Astrocyte (in vitro differentiated cells and primary cell): Measurements from ENCODE around the gene KIF1A. TPM values are rescaled to one million over a fixed set of nuclear protein-coding genes. Genes with fewer than 3 reads are reported as not detected.

ENCODE experiments used
- DNase-seq: peaks from one replicate; pipeline ENCODE4 v3.0.0-alpha.2; 2010; ENCODE audit warnings: low read depth
- FAIRE-seq: peaks from 2 replicates; lab custom pipeline; 2011; peaks lifted over from hg19 to GRCh38; lab: Jason Lieb, UNC
- H2AFZ ChIP-seq: 2 replicates; pipeline ENCODE4 v1.6.0; 2012; ENCODE audit warnings: low read depth, low read length, inconsistent platforms
- H3K27ac ChIP-seq: 2 replicates; pipeline ENCODE4 v1.5.1; 2011; ENCODE audit warnings: low read depth, low read length, inconsistent platforms
- H3K27me3 ChIP-seq: 2 replicates; pipeline ENCODE4 v1.6.0; 2011; ENCODE audit warnings: low read length, inconsistent platforms; ENCODE audit not compliant: insufficient read depth
- H3K36me3 ChIP-seq: 2 replicates; pipeline ENCODE4 v1.5.1; 2011; ENCODE audit warnings: low read length, inconsistent platforms; ENCODE audit not compliant: insufficient read depth
- H3K4me1 ChIP-seq: 2 replicates; pipeline ENCODE4 v1.5.1; 2011; ENCODE audit warnings: low read length, inconsistent platforms; ENCODE audit not compliant: insufficient read depth
- H3K4me2 ChIP-seq: 2 replicates; pipeline ENCODE4 v1.6.0; 2012; ENCODE audit warnings: low read length, inconsistent platforms
- H3K4me3 ChIP-seq: 2 replicates; pipeline ENCODE4 v1.5.1; 2011; ENCODE audit warnings: low read depth, mild to moderate bottlenecking, low read length, inconsistent platforms; ENCODE audit not compliant: insufficient read depth
- H3K79me2 ChIP-seq: 2 replicates; pipeline ENCODE4 v1.6.0; 2012; ENCODE audit warnings: mild to moderate bottlenecking, low read length, inconsistent platforms; ENCODE audit not compliant: insufficient read depth
- H3K9ac ChIP-seq: 2 replicates; pipeline ENCODE4 v1.6.0; 2012; ENCODE audit warnings: mild to moderate bottlenecking, low read length, inconsistent platforms
- H3K9me3 ChIP-seq: 2 replicates; pipeline ENCODE4 v1.5.1; 2012; ENCODE audit warnings: low read depth, mild to moderate bottlenecking, low read length, inconsistent platforms; ENCODE audit not compliant: insufficient read depth
- H4K20me1 ChIP-seq: 2 replicates; pipeline ENCODE4 v1.6.0; 2012; ENCODE audit warnings: low read length, inconsistent platforms; ENCODE audit not compliant: insufficient read depth
- H3K27ac Mint-ChIP-seq: one replicate; pipeline ENCODE4 v1.8.0; 2021; ENCODE audit warnings: mild to moderate bottlenecking, mixed read lengths; ENCODE audit not compliant: unreplicated experiment
- H3K27me3 Mint-ChIP-seq: one replicate; pipeline ENCODE4 v1.8.0; 2021; ENCODE audit warnings: low read depth, mixed read lengths; ENCODE audit not compliant: unreplicated experiment
- H3K36me3 Mint-ChIP-seq: one replicate; pipeline ENCODE4 v1.8.0; 2021; ENCODE audit warnings: low read depth, mixed read lengths; ENCODE audit not compliant: unreplicated experiment
- H3K4me1 Mint-ChIP-seq: one replicate; pipeline ENCODE4 v1.8.0; 2021; ENCODE audit warnings: low read depth, mixed read lengths; ENCODE audit not compliant: unreplicated experiment
- H3K4me3 Mint-ChIP-seq: one replicate; pipeline ENCODE4 v1.8.0; 2021; ENCODE audit warnings: mild to moderate bottlenecking, moderate library complexity, mixed read lengths; ENCODE audit not compliant: unreplicated experiment
- H3K9me3 Mint-ChIP-seq: one replicate; pipeline ENCODE4 v1.8.0; 2021; ENCODE audit warnings: mild to moderate bottlenecking, mixed read lengths; ENCODE audit not compliant: unreplicated experiment
- EZH2 ChIP-seq: IDR thresholded peaks from 2 replicates; pipeline ENCODE4 v1.6.1; 2012; ENCODE audit warnings: mild to moderate bottlenecking, low read length, inconsistent platforms; ENCODE audit not compliant: insufficient read depth
- total RNA-seq: library from RNA; stranded (reverse); gene quantifications from 2 replicates; pipeline ENCODE4 v1.2.1, GENCODE V29; 2021
- TF ChIP-seq, protein P1 (sequence below): IDR thresholded peaks from 2 replicates; pipeline ENCODE4 v1.5.1; 2011; ENCODE audit warnings: low read depth, mild to moderate bottlenecking, inconsistent platforms, low read length, moderate library complexity; ENCODE audit not compliant: insufficient read depth

The KIF1A gene
- total RNA-seq, 1 donor from 2014 or later: 51.2 TPM

DNA sequence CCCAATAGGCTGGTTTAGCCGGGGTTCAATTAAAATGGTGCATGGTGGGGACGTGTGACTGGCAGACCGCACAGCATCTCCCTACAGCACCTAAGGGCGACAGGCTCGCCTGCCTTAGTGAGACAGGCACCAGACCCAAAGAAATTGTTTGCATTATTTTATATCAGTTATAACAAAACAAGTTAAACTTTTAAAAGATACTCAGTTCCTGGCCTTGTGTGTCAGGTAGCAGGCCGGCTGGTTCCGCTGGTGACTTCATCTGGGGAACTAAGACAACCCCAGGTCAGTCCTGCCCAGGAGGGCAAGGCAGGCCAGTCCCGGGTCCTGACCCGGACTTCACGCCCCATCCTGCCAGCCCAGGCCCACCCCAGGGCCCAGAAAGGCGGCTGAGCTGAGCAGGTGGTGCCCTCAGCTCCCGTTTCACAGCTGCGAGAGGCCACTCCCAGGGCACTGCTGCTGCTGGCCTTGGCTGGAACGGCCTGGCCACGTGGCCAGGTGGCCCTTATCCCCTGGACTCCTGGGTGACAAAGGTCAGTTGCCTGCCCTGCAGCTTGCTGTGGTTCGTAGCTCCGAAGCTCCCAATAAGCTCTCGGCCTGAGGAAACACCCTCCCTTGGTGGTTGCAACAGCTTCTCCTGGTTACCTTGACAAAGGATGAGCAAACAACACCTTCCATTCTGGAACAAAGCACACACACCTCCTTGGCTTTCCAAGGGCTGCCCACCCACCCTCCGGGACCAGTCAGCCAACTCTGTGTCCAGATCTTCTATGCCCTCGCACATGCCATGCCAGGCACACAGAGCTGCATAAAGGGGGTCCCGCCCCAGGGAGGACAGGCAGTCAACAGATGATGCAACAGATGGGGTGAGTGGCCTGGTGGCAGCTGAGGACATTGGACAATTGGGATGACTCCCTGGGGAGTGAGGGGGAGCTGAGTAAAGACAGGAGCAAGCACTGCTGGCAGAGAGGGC is 37.3 kb upstream of the KIF1A start:
- Histone ChIP-seq H3K4me2 (no peak overlapping the region), H3K79me2 (no peaks in the 10 kb centered on the region), H3K9me3 (peaks cover 7% of the 10 kb centered on the region), H3K36me3 (no peaks in the 10 kb centered on the region), H3K9ac (no peak overlapping the region), H3K27me3 (peaks cover 16% of the 10 kb centered on the region), H4K20me1 (no peaks in the 10 kb centered on the region), H3K4me1 (no peaks in the 10 kb centered on the region), H3K4me3 (no peak overlapping the region), H3K27ac (no peak overlapping the region), H2AFZ (no peak overlapping the region)
- H3K4me3 Mint-ChIP-seq: no peak overlapping the region
- H3K9me3 Mint-ChIP-seq: peaks cover 21% of the 10 kb centered on the region
- H3K27me3 Mint-ChIP-seq: peaks cover 36% of the 10 kb centered on the region
- peaks cover 6% of the 10 kb centered on the region for H3K36me3 Mint-ChIP-seq
- DNase-seq: no peak
- H3K4me1 Mint-ChIP-seq: no peaks in the 10 kb centered on the region
- H3K27ac Mint-ChIP-seq: no peak overlapping the region
- TF ChIP-seq EZH2: no peak
- TF ChIP-seq, protein P1, sequence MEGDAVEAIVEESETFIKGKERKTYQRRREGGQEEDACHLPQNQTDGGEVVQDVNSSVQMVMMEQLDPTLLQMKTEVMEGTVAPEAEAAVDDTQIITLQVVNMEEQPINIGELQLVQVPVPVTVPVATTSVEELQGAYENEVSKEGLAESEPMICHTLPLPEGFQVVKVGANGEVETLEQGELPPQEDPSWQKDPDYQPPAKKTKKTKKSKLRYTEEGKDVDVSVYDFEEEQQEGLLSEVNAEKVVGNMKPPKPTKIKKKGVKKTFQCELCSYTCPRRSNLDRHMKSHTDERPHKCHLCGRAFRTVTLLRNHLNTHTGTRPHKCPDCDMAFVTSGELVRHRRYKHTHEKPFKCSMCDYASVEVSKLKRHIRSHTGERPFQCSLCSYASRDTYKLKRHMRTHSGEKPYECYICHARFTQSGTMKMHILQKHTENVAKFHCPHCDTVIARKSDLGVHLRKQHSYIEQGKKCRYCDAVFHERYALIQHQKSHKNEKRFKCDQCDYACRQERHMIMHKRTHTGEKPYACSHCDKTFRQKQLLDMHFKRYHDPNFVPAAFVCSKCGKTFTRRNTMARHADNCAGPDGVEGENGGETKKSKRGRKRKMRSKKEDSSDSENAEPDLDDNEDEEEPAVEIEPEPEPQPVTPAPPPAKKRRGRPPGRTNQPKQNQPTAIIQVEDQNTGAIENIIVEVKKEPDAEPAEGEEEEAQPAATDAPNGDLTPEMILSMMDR: no peak
- no peak for FAIRE-seq

DNA sequence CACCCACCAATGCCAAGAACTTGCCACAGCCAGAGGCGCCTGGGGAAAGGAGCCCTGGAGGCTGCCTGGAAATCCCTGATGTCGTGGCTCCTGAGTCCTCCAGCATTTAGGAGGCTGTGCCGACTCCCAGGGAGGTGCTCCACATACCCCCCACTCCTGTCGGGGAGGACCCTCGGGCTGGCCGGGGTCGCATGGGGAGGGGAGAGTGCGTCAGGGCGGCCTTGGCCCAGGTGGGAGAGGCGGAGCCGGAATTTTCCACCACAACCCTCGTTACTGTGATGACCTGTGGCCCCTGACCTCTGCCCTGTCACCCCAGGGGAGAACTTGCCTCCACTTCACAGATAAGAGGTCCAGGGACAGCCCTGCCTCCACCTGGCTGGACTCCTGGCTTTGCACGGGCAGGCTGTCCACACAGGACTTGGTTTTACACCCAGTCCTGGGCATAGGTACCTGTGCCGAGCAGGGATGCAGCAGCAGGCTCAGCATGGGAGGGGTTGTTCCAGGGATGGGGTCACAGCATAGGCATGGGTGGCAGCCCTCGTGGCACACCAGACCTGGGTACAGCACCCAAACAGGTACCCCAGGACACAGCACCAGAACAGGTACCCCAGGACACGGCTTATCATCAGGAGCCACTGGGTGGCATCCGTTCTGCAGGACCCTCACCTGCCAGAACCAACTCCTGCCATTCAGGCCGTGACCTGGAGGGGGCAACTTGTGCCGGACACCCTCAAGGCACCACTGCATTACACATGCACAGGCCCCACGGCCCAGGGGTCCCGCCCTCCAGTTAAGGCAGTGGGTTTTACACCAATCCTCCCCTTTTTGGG is 36.3 kb upstream of the KIF1A start:
- DNase-seq (no peak), FAIRE-seq (no peak)
- Histone ChIP-seq H3K79me2 (no peaks in the 10 kb centered on the region), H3K27me3 (peaks cover 18% of the 10 kb centered on the region), H3K4me1 (no peaks in the 10 kb centered on the region), H4K20me1 (no peaks in the 10 kb centered on the region), H3K9ac (no peak overlapping the region), H3K36me3 (no peaks in the 10 kb centered on the region), H2AFZ (no peak overlapping the region), H3K27ac (no peak overlapping the region), H3K4me3 (no peak overlapping the region), H3K9me3 (peaks cover 7% of the 10 kb centered on the region), H3K4me2 (no peak overlapping the region)
- TF ChIP-seq, protein P1: no peak
- no peak for TF ChIP-seq EZH2
- H3K27ac Mint-ChIP-seq: no peak overlapping the region
- H3K9me3 Mint-ChIP-seq: peaks cover 21% of the 10 kb centered on the region
- no peak overlapping the region for H3K4me3 Mint-ChIP-seq
- H3K36me3 Mint-ChIP-seq: peaks cover 6% of the 10 kb centered on the region
- H3K4me1 Mint-ChIP-seq: no peaks in the 10 kb centered on the region
- peaks cover 38% of the 10 kb centered on the region for H3K27me3 Mint-ChIP-seq
